HL-60/S4 treated with phorbol 12-myristate 13-acetate at 8.2 ng/mL for 4 days and 3 days (cell line): Measurements from ENCODE around the gene AP3S2.
"Not testable (repeated sequence)": the region's sequence is repeated elsewhere in the genome, so short reads cannot be mapped to it uniquely, and the experiment has no call there.

Experiments used
- in situ Hi-C: fragments of 300-500 bp; cut with MboI; formaldehyde crosslinking; loops from 2 replicates; pipeline ENCODE4 v1.15.0; 2022; ENCODE audit warnings: low sequenced_read_pairs

AP3S2 gene

DNA sequence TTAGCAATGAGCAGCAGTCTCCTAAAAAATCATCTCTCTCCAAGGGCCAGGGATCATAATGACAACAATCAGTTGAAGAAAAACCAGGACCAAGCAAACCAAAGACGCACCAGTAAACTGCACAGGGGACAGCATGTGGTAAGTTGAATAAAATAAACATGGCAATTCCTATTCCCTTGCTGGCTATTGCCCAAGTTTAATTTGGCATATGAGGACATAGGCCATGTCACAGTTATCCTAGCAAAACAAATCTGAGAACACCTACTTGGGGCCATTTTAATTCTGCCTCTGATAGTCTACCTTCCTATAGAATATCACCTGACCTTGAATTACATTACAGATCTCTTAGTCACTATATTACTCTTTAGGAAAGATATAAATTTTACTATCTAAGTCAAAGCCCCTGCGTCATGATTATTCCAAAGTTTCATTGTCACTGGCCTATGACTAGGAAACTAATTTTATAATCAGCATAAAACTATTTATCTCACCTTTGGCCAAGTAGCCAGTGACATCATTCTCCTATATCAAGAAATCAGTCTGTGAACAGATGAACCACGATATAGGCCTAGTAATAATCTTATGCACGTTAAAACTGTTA is 23.0 kb downstream of the AP3S2 start:
- in situ Hi-C loops, result loop anchor here (10.0 kb wide), 1 partner anchor 116 kb away; the partner anchor contains the start of gene MESP1

- in situ Hi-C loops, result loop anchor here (10.0 kb wide), 1 partner anchor 115 kb away; the partner anchor contains the start of gene MESP1
These were observed 23.8 kb downstream of the AP3S2 start for GRCh38 chr15:89870006-89870405.

GRCh38 chr15:89869490-89869889 is 24.3 kb downstream of the AP3S2 start:
- in situ Hi-C loops, result not testable (repeated sequence)

DNA sequence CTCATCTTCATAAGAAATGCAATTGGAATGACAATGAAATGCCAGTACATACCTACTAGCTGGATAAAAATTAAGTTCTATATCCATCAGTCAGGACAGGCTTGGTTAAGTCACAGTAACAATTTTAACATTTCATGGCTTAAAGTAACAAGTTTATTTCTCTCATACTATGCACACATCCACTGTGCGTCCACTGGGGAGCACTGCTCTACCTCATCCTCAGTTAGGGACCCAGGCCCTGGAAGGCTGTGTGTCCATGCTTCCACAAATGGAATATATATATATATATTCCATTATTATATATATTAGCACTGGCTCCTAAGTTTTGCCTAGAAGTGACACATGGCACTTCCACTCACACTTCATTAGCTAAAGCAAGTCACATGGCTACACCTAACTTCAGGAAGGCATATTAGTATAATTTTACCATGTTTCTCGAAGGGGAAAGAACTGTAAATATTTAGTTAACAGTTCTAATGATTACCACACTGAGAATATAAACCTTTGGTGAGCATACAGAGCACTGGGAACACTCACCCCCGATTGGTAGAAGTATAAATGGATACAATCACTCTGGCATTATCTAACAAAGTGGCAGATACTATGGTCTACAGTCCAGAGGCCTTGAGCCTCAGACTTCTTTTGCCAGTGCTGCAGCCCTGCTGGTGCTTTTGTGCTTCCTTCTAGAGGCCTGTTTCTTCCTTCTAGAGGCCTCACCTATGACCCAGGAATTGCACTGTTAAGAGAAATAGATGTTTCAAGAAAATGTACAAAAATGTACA is 28.6 kb downstream of the AP3S2 start:
- in situ Hi-C loops, result no loop called here

- in situ Hi-C loops, result no loop called here
These were observed 29.9 kb downstream of the AP3S2 start for GRCh38 chr15:89863918-89864317.

DNA sequence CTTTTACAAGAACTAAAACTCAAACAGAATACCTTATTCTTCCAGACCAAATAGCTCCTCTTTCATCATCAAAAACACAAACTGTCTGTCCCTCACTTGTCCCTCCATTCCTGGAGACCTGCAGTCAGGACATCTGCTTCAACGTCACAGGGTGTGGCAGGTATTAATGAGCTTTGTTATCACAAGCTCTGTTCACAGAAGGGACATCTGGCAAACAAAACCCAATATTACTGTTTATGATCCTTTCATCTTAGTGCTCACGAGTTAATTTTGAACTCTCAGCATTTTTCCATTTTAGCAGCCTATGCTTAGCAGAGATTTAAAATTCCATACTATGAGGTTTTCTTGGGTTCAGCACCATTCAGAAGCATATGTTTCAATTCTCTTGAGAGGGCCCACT is 32.9 kb downstream of the AP3S2 start:
- in situ Hi-C loops, result no loop called here

GRCh38 chr15:89860431-89860830 is 33.4 kb downstream of the AP3S2 start:
- in situ Hi-C loops, result no loop called here

- in situ Hi-C loops, result no loop called here
These were observed 34.9 kb downstream of the AP3S2 start for GRCh38 chr15:89858661-89859458.

GRCh38 chr15:89857673-89858072 is 36.1 kb downstream of the AP3S2 start:
- in situ Hi-C loops, result no loop called here

DNA sequence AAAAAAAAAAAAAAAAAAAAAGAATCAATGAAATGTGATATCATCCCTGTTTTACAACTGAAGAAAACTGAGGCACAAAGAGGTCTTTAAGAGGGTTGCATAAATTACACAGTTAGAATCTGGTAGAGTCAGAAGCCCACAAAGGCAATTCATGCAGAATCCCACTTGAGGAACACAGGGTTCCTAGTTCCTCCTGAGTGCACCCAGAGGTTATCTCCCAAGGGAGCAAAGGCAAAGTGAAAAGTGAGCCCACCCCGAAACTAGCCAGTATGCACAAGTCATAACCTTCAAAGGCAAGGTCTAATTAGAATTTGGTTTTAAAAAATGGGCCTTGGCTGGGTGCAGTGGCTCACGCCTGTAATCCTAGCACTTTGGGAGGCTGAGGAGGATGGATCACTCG is 37.8 kb downstream of the AP3S2 start:
- in situ Hi-C loops, result no loop called here

GRCh38 chr15:89854863-89855262 is 38.9 kb downstream of the AP3S2 start:
- in situ Hi-C loops, result not testable (repeated sequence)

GRCh38 chr15:89852342-89852995 is 41.3 kb downstream of the AP3S2 start:
- in situ Hi-C loops, result no loop called here

DNA sequence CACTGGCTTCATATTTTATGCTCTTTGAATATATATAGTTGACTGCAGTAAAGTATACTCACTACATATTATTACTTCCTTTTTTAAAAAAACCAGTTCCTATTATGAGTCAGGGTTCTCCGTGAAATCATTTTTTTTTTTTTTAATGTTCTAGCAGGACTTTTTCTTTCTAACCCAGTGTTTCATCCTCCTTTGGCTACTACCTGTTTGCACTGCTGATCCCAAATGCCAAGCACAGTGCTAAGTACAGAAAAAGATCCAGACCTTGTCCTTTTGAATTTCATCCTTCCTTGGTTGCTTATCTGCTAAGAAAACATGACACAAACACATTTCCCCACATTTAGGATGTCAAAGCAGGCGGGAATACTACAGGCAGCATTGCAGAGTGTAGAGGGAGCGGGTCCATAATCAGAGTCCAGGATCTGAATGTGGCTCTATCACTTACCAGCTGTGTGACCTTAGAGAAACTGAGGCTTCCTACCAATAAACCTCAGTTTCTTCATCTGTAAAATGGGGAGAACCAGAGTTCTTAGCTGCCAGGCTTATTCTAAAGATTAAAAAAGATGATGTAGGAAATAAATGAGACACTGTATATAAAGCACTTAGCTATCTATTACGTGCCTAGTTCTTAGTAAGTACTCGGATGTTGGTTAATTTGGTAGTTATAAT is 42.0 kb downstream of the AP3S2 start:
- in situ Hi-C loops, result no loop called here

DNA sequence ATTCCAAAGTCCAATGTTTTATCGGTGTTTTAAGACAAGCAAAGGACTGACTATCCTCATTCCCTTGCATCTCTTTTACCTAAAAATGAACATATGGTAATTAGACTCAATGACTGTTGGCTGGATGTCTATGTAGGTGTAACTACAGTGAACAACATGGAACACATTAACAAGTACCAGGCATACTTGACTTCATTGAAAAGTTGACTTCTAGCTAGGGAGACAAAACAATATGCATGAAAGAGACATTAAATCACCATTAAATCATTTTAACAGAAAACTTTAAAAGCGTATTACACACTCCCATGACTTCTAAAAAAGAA is 44.9 kb downstream of the AP3S2 start:
- in situ Hi-C loops, result no loop called here

DNA sequence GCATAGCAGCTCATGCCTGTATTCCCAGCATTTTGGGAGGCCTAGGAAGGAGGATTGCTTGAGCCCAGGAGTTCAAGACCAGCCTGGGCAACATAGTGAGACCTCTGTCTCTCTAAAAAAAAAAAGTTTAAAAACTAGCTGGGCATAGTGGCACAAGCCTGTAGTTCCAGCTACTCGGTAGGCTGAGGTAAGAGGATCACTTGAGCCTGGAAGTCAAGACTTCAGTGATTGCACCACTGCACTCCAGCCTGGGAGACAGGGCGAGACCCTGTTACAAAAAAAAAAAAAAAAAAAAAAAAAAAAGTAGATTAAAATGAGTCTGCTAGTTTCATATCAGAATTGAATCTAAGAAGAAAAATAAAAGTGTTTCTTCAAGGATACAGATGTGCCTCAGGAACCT is 46.7 kb downstream of the AP3S2 start:
- in situ Hi-C loops, result no loop called here

DNA sequence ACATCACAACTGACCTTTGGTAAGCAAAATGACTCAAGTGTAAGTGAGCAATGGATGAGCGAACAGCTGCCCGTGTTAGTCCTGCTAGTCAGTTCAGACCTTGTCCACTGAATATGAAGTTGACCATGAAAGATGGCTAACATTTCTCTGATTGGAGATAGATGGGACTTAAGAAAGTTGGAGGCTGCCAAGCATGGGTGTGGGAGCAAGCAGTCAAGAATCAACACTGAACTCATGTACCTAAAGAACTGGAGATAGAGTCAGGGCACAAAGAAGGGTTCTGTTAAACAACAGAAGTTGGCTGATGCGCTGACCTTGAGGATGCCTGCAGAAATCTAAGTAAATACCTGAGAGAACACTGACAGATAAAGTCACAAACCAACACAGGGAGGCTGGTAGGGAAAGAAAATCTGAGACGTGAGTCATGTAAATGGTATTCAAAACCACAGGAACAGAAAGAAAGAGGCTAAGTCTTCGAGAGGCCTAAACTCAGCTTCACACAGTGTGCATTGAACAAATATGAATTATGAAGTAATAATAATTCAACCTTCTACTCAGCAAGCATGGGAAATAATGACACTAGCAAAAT is 48.4 kb downstream of the AP3S2 start:
- in situ Hi-C loops, result no loop called here

- in situ Hi-C loops, result no loop called here
These were observed 51.8 kb downstream of the AP3S2 start for GRCh38 chr15:89841962-89842361.

DNA sequence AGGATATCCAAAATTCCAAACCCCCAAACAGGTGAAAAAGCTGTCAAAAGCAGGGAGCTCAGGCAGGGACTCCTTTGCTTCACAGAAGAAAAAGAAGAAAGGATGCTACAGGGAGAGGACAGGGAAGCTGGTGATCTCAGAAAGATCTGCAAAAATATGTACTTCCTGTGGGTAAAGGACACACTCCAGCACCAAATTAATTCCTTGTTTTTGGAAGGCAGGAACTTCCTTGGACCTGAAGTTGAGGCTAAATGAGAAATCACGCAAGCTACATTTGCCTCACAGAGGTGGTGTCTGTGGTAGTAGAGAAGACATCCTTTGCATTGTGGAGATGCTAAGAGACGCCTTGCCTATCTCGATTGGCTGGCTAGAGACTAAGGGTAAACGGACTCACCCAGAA is 52.5 kb downstream of the AP3S2 start:
- in situ Hi-C loops, result no loop called here

GRCh38 chr15:89839167-89839810 is 54.5 kb downstream of the AP3S2 start:
- in situ Hi-C loops, result no loop called here

DNA sequence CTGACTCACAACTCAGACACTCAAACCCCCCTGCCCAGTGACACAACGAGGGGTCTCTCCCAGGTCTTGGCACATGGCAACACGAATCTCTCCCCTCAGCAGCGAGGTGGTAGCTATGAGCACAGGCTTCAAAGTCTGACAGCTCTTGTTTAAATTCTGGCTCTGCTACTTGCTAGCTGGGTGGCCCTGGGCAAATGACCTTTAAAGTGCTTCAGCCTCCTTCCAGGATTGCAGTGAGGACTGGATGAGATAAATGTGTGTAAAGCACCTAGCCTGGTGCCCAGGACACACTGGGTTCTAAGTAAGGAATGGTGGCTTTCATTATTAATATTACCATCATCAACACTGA is 56.0 kb downstream of the AP3S2 start:
- in situ Hi-C loops, result no loop called here
